Kidney tubule cell (primary cell): ENCODE results near the gene LDHAL6A.

ENCODE experiments used
- DNase-seq: peaks from one replicate; pipeline ENCODE4 v3.0.0-alpha.2; 2018; ENCODE audit warnings: low spot score

Gene LDHAL6A

GRCh38 chr11:18490736-18491485 is 35.3 kb downstream of the LDHAL6A start:
- DNase-seq: peak; percentile 45

- DNase-seq: no peak
These were observed 36.3 kb downstream of the LDHAL6A start for GRCh38 chr11:18491924-18492323.

DNA sequence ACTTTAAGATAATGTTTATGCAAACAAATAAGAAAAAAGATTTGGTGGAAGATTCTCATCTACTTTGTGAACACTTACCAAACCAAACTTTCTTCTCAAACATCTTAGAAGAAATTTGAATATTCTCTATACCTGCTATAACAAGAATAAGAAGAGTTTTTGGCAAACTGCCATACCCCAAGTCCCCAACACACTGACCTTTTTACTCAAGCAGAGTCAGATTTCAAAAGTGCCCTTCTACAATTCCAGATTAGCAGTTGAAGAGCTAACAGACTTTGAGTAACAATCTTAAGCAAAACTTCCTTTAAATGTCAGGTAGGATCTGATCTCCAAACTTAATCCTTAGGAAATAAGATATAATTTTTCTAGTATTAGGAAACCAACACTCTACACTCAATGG is 37.2 kb downstream of the LDHAL6A start:
- no peak for DNase-seq

GRCh38 chr11:18493310-18493709 is 37.7 kb downstream of the LDHAL6A start:
- no peak for DNase-seq

DNA sequence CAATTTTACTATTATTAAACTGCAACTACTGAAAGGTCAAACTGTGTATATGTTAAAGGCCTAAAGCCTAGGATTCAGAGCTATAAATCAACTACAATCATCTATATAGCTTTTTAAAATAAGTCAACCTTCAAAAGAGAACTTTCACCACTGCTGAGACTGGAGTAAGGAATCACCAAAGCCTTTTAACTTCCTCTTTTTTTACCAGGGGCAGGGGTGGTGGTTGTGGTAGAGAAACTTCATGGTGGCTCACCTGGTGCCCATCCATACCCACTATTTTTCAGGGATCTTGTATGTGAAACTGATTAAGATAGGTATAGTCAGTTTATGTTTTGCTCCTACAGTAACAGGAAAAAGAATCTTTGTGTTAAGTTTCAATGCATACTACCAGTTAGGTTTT is 39.6 kb downstream of the LDHAL6A start:
- DNase-seq: no peak

DNA sequence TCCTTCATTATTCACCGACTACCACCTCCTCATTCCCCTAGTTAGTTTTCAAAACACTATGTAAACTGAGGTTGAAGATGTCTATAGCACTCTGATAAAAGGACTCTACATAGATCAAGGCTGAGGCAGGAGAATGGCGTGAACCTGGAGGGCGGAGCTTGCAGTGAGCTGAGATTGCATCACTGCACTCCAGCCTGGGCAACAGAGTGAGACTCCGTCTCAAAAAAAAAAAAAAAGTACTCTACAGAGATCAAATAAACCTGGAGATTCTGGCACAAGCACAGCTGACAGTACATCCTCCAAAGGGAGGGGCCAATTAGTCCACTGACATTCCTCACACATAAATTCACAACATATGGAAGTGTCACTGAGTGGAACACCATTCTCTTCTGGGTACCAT is 40.0 kb downstream of the LDHAL6A start:
- DNase-seq: no peak

DNA sequence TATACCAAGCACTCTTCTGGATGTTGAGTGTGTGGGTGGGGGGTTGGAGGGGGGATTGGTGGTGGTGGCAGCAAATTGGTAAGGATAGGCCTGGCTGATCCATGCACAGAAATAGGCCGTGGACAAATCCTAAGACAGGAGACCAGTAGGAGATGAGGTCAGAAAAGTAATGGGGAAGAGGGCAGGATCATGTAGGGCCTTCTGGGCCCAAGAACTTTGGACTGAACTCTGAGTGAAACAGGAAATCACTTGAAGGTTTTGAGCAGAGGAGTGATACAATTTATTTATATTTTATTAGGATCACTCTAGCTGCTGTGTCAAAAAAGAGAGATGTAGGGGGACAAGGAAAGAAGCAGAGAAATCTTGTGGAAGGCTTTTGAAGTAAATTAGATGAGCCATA is 42.4 kb downstream of the LDHAL6A start:
- no peak for DNase-seq

GRCh38 chr11:18501629-18502028 is 46.0 kb downstream of the LDHAL6A start:
- DNase-seq: no peak

GRCh38 chr11:18502352-18502751 is 46.7 kb downstream of the LDHAL6A start:
- no peak for DNase-seq

- DNase-seq: no peak
These were observed 65.5 kb downstream of the LDHAL6A start for GRCh38 chr11:18521122-18521521.

GRCh38 chr11:18522388-18522787 is 66.7 kb downstream of the LDHAL6A start:
- no peak for DNase-seq

DNA sequence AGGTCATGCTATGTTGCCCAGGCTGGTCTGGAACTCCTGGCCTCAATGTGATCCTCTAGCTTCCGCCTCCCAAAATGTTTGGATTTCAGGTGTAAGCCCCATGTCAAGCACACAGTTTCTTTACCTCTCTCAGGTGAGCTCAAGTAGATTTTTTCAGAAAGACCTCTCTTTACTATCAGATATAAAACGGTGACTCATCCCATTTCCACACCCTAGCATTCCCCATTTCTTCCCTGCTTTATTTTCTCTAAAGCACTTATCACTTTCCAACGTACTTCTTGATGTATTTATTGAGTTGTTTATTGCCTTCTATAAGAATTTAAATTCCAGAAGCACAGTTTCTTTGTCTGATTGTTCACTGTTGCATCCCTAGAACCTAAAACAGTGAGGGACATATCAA is 67.4 kb downstream of the LDHAL6A start:
- no peak for DNase-seq

DNA sequence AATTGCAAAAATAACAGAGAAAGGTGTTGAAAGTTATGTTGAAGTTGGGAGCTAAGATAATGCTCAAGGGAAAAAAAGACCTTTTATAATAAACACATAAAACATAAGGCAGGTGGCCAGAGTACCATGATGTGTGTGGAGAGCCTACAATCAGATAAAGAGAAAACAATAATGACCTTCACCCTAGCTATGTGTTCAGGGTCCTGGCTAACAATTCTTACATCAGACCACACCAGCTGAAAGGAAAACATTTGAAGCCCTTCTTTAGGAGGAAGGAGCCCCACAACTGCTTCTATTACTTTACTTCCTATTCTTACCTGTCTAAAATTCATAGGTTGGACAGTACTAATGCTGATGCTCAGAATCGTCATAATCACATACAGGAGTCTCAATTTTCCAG is 68.6 kb downstream of the LDHAL6A start:
- no peak for DNase-seq

GRCh38 chr11:18526130-18526520 is 70.5 kb downstream of the LDHAL6A start:
- DNase-seq: no peak

DNA sequence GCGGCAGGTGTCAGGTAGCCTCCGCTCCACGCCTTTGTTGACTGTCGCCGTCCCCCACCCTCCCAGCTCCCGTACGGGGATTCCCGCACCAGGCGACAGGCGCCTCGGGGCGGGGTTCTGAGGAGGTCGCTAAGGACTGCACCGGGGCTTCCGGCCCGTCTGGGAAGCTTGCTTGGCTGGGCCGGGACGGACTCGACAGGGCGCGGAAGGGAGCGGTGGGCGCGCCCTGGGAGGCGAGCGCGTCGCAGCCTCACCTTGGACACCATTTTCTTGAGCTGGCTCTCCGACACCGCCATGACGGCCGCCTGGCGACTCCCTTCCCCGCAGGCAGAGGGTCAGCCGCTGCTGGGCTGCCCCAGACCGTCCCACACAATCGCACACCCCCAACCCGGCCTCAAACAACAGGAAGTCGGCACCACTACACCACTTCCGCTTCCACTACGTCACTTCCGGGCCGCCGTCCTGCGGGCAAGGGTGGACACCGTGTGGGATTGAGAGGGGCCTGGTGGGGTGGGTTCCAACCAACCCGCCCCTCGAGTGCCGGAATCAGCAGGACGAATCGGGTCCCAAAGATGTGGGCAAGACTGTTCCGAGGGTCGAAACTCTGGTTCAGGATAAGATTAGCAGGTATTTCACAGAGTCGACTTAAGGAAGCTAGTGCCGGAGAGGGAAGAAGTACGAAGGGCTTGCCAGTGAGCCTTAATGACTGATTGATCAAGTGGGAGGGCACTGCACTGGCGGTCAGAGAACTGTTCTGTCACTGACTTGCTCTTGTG is 71.1 kb downstream of the LDHAL6A start, which contains the start of gene TSG101:
Gene TSG101 (minus strand): TSS at position 422 of the 776 bp plus-strand sequence. CDS start 126 bp downstream, at position 296.
- DNase-seq: peak; percentile 94

GRCh38 chr11:18527512-18527911 is 71.9 kb downstream of the LDHAL6A start:
- DNase-seq: peak; percentile 78
